HEK293 (cell line): ENCODE data around the gene FSTL4.
A peak's percentile ranks its signal among the peaks of the same experiment; 100 is the strongest.

Experiments
- CTCF ChIA-PET: fragments of 350-600 bp; formaldehyde crosslinking; extraction: SDS; loops from one replicate; lab custom pipeline; 2021; ENCODE audit warnings: antibody characterized with exemption; lab: Yijun Ruan, JAX
- POLR2A ChIA-PET: fragments of 300-600 bp; formaldehyde crosslinking; extraction: SDS; loops from one replicate; lab custom pipeline; 2020; ENCODE audit warnings: antibody characterized with exemption, inconsistent platforms; lab: Yijun Ruan, JAX
- H3K27ac ChIP-seq: fragments of 200-500 bp; sonication (Bioruptor generic); 2 replicates; pipeline ENCODE4 v1.5.1; 2014; ENCODE audit warnings: low read depth, low read length, control low read depth, inconsistent platforms; ENCODE audit errors: extremely low read depth
- H3K36me3 ChIP-seq, 2 experiments: fragments of 200-500 bp in 1 of 2; sonication (Bioruptor generic) in 1 of 2; 1 replicate in 1 of 2; 2 replicates in 1 of 2; pipeline ENCODE4 v1.5.1; 2014 to 2017; ENCODE audit warnings: inconsistent platforms in 2 of 2, low read length in 2 of 2; ENCODE audit not compliant: control insufficient read depth in 2 of 2, insufficient read depth in 1 of 2
- H3K4me1 ChIP-seq: fragments of 200-500 bp; sonication (Bioruptor generic); 2 replicates; pipeline ENCODE4 v1.5.1; 2014; ENCODE audit warnings: mild to moderate bottlenecking, low read length, inconsistent platforms; ENCODE audit not compliant: control insufficient read depth, insufficient read depth
- H3K4me3 ChIP-seq: 2 replicates; pipeline ENCODE4 v1.5.1; 2011; ENCODE audit warnings: low read depth, mild to moderate bottlenecking, control low read depth, low read length, moderate library complexity
- H3K9me3 ChIP-seq: fragments of 200-500 bp; sonication (Bioruptor generic); 2 replicates; pipeline ENCODE4 v1.5.1; 2014; ENCODE audit warnings: low read depth, low read length, inconsistent platforms; ENCODE audit not compliant: control insufficient read depth, insufficient read depth
- FEZF1 ChIP-seq: fragments of 450-650 bp; formaldehyde crosslinking; IDR thresholded peaks from 2 replicates; pipeline ENCODE4 v1.5.1; 2016; ENCODE audit warnings: missing biosample characterization, missing genetic modification characterization
- GLIS1 ChIP-seq: fragments of 450-650 bp; formaldehyde crosslinking; IDR thresholded peaks from 2 replicates; pipeline ENCODE4 v1.5.1; 2016; ENCODE audit warnings: missing biosample characterization, missing genetic modification characterization
- IKZF3 ChIP-seq: fragments of 450-650 bp; IDR thresholded peaks from 2 replicates; pipeline ENCODE4 v1.5.0; 2018; ENCODE audit warnings: missing biosample characterization, mild to moderate bottlenecking, missing genetic modification characterization, moderate library complexity
- KLF8 ChIP-seq: fragments of 450-650 bp; formaldehyde crosslinking; IDR thresholded peaks from 2 replicates; pipeline ENCODE4 v1.5.1; 2016; ENCODE audit warnings: missing biosample characterization, missing genetic modification characterization
- KLF9 ChIP-seq: fragments of 450-650 bp; formaldehyde crosslinking; IDR thresholded peaks from 2 replicates; pipeline ENCODE4 v1.5.1; 2016; ENCODE audit warnings: missing biosample characterization, missing genetic modification characterization, low read depth
- PRDM1 ChIP-seq: fragments of 450-650 bp; formaldehyde crosslinking; IDR thresholded peaks from 2 replicates; pipeline ENCODE4; 2016; ENCODE audit warnings: missing biosample characterization, missing genetic modification characterization
- ZBTB17 ChIP-seq: fragments of 450-650 bp; formaldehyde crosslinking; IDR thresholded peaks from 2 replicates; pipeline ENCODE4 v1.5.1; 2016; ENCODE audit warnings: missing biosample characterization, missing genetic modification characterization
- ZBTB20 ChIP-seq: fragments of 450-650 bp; formaldehyde crosslinking; IDR thresholded peaks from 2 replicates; pipeline ENCODE4 v1.5.1; 2016; ENCODE audit warnings: missing biosample characterization, missing genetic modification characterization
- ZNF133 ChIP-seq: fragments of 450-650 bp; formaldehyde crosslinking; IDR thresholded peaks from 2 replicates; pipeline ENCODE4 v1.5.1; 2016; ENCODE audit warnings: missing biosample characterization, missing genetic modification characterization
- ZNF37A ChIP-seq: fragments of 450-650 bp; IDR thresholded peaks from 2 replicates; pipeline ENCODE4 v1.5.1; 2018; ENCODE audit warnings: missing biosample characterization, missing genetic modification characterization
- ZNF423 ChIP-seq: fragments of 450-650 bp; formaldehyde crosslinking; IDR thresholded peaks from 2 replicates; pipeline ENCODE4 v1.5.1; 2016; ENCODE audit warnings: missing biosample characterization, missing genetic modification characterization
- ZNF433 ChIP-seq: fragments of 450-650 bp; formaldehyde crosslinking; IDR thresholded peaks from 2 replicates; pipeline ENCODE4 v1.5.1; 2016; ENCODE audit warnings: missing biosample characterization, missing genetic modification characterization, low read depth
- ZNF549 ChIP-seq: fragments of 450-650 bp; IDR thresholded peaks from 2 replicates; pipeline ENCODE4 v1.5.1; 2018; ENCODE audit warnings: missing biosample characterization, missing genetic modification characterization, mild to moderate bottlenecking, inconsistent platforms, moderate library complexity
- ZNF707 ChIP-seq: fragments of 450-650 bp; formaldehyde crosslinking; IDR thresholded peaks from 2 replicates; pipeline ENCODE4 v1.5.1; 2016; ENCODE audit warnings: missing biosample characterization, missing genetic modification characterization
- ZNF76 ChIP-seq: fragments of 450-650 bp; formaldehyde crosslinking; IDR thresholded peaks from 2 replicates; pipeline ENCODE4; 2016; ENCODE audit warnings: low read depth, missing biosample characterization, missing genetic modification characterization, borderline replicate concordance
- ZNF776 ChIP-seq: fragments of 450-650 bp; formaldehyde crosslinking; IDR thresholded peaks from 2 replicates; pipeline ENCODE4 v1.5.0; 2017; ENCODE audit warnings: missing biosample characterization, missing genetic modification characterization, borderline replicate concordance
- ZNF791 ChIP-seq: fragments of 450-650 bp; formaldehyde crosslinking; IDR thresholded peaks from 2 replicates; pipeline ENCODE4 v1.5.1; 2016; ENCODE audit warnings: missing biosample characterization, missing genetic modification characterization
- ZSCAN16 ChIP-seq: fragments of 450-650 bp; formaldehyde crosslinking; IDR thresholded peaks from 2 replicates; pipeline ENCODE4 v1.5.1; 2016; ENCODE audit warnings: missing biosample characterization, missing genetic modification characterization
- TF ChIP-seq, protein P1 (sequence below): fragments of 450-650 bp; formaldehyde crosslinking; IDR thresholded peaks from 2 replicates; pipeline ENCODE4 v1.5.1; 2016; ENCODE audit warnings: missing biosample characterization, missing genetic modification characterization
- TF ChIP-seq, protein P2 (sequence below): fragments of 450-650 bp; formaldehyde crosslinking; IDR thresholded peaks from 2 replicates; pipeline ENCODE4 v1.5.1; 2016; ENCODE audit warnings: missing biosample characterization, missing genetic modification characterization
- TF ChIP-seq, protein P3 (sequence below): fragments of 450-650 bp; formaldehyde crosslinking; conservative IDR thresholded peaks from 2 replicates; pipeline ENCODE4 v1.5.1; 2016; ENCODE audit warnings: low read depth, missing biosample characterization, missing genetic modification characterization

FSTL4 gene

GRCh38 chr5:133309984-133310621, 302.2 kb downstream of the FSTL4 start:
- TF ChIP-seq ZNF423 (tag by site-specific recombination) (no peak), KLF8 (no peak), ZSCAN16 (no peak), ZNF37A (tag by site-specific recombination) (no peak), PRDM1 (tag by site-specific recombination) (no peak), ZNF549 (tag by site-specific recombination) (no peak), ZBTB17 (tag by site-specific recombination) (no peak), ZNF791 (tag by site-specific recombination) (no peak), IKZF3 (tag by site-specific recombination) (no peak), ZNF776 (no peak)
- TF ChIP-seq, protein P1, sequence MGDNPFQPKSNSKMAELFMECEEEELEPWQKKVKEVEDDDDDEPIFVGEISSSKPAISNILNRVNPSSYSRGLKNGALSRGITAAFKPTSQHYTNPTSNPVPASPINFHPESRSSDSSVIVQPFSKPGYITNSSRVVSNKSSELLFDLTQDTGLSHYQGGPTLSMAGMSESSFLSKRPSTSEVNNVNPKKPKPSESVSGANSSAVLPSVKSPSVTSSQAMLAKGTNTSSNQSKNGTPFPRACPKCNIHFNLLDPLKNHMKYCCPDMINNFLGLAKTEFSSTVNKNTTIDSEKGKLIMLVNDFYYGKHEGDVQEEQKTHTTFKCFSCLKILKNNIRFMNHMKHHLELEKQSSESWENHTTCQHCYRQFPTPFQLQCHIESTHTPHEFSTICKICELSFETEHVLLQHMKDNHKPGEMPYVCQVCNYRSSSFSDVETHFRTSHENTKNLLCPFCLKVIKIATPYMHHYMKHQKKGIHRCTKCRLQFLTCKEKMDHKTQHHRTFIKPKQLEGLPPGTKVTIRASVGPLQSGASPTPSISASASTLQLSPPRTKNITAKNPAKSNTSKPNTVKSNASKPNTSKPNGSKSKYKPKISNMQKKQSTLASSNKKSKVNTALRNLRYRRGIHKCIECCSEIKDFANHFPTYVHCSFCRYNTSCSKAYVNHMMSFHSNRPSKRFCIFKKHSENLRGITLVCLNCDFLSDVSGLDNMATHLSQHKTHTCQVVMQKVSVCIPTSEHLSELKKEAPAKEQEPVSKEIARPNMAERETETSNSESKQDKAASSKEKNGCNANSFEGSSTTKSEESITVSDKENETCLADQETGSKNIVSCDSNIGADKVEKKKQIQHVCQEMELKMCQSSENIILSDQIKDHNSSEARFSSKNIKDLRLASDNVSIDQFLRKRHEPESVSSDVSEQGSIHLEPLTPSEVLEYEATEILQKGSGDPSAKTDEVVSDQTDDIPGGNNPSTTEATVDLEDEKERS (tag by site-specific recombination), result no peak
- TF ChIP-seq, protein P2, sequence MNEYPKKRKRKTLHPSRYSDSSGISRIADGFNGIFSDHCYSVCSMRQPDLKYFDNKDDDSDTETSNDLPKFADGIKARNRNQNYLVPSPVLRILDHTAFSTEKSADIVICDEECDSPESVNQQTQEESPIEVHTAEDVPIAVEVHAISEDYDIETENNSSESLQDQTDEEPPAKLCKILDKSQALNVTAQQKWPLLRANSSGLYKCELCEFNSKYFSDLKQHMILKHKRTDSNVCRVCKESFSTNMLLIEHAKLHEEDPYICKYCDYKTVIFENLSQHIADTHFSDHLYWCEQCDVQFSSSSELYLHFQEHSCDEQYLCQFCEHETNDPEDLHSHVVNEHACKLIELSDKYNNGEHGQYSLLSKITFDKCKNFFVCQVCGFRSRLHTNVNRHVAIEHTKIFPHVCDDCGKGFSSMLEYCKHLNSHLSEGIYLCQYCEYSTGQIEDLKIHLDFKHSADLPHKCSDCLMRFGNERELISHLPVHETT (tag by site-specific recombination), result no peak
- Histone ChIP-seq H3K9me3 (no peaks in the 10 kb centered on the region), H3K27ac (no peak overlapping the region), H3K4me3 (no peak overlapping the region), H3K4me1 (no peaks in the 10 kb centered on the region), H3K36me3 (no peaks in the 10 kb centered on the region)
- POLR2A ChIA-PET, result no interaction called here
- CTCF ChIA-PET, result interaction anchor here (1.4 kb wide), 1 partner anchor 10 kb away, joined by 11 read pairs; no protein-coding TSS in a partner anchor

- no peaks in the 10 kb centered on the region for H3K4me1 ChIP-seq
- TF ChIP-seq PRDM1 (tag by site-specific recombination) (no peak), ZNF76 (no peak), ZSCAN16 (no peak), ZBTB20 (tag by site-specific recombination) (no peak), ZNF707 (tag by site-specific recombination) (no peak), GLIS1 (no peak), FEZF1 (tag by site-specific recombination) (no peak), ZNF133 (tag by site-specific recombination) (no peak), ZNF433 (no peak)
- no peaks in the 10 kb centered on the region for H3K9me3 ChIP-seq
- ChIA-PET POLR2A (no interaction called here), CTCF (interaction anchor here (0.6 to 1.4 kb wide), 2 partner anchors 10 to 234 kb away, joined by 3 to 11 read pairs; no protein-coding TSS in a partner anchor)
- no peaks in the 10 kb centered on the region for H3K36me3 ChIP-seq
- H3K4me3 ChIP-seq, result no peak overlapping the region
- H3K27ac ChIP-seq, result no peak overlapping the region
These were observed 303.1 kb downstream of the FSTL4 start for GRCh38 chr5:133309166-133309795.

- no peaks in the 10 kb centered on the region for H3K9me3 ChIP-seq
- H3K4me1 ChIP-seq, result no peaks in the 10 kb centered on the region
- H3K4me3 ChIP-seq, result no peak overlapping the region
- H3K27ac ChIP-seq, result no peak overlapping the region
- no peaks in the 10 kb centered on the region for H3K36me3 ChIP-seq
- ChIA-PET POLR2A (no interaction called here), CTCF (no interaction called here)
- TF ChIP-seq, protein P2 (tag by site-specific recombination), result no peak
- no peak for TF ChIP-seq ZSCAN16
- TF ChIP-seq, protein P3, sequence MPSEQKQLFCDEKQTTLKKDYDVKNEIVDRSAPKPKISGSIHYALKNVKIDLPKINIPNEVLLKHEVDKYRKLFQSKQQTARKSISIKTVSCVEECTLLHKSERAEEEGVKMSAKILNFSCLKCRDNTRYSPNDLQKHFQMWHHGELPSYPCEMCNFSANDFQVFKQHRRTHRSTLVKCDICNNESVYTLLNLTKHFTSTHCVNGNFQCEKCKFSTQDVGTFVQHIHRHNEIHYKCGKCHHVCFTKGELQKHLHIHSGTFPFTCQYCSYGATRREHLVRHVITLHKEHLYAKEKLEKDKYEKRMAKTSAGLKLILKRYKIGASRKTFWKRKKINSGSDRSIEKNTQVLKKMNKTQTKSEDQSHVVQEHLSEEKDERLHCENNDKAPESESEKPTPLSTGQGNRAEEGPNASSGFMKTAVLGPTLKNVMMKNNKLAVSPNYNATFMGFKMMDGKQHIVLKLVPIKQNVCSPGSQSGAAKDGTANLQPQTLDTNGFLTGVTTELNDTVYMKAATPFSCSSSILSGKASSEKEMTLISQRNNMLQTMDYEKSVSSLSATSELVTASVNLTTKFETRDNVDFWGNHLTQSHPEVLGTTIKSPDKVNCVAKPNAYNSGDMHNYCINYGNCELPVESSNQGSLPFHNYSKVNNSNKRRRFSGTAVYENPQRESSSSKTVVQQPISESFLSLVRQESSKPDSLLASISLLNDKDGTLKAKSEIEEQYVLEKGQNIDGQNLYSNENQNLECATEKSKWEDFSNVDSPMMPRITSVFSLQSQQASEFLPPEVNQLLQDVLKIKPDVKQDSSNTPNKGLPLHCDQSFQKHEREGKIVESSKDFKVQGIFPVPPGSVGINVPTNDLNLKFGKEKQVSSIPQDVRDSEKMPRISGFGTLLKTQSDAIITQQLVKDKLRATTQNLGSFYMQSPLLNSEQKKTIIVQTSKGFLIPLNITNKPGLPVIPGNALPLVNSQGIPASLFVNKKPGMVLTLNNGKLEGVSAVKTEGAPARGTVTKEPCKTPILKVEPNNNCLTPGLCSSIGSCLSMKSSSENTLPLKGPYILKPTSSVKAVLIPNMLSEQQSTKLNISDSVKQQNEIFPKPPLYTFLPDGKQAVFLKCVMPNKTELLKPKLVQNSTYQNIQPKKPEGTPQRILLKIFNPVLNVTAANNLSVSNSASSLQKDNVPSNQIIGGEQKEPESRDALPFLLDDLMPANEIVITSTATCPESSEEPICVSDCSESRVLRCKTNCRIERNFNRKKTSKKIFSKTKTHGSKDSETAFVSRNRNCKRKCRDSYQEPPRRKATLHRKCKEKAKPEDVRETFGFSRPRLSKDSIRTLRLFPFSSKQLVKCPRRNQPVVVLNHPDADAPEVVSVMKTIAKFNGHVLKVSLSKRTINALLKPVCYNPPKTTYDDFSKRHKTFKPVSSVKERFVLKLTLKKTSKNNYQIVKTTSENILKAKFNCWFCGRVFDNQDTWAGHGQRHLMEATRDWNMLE (tag by site-specific recombination), result no peak
- 0 out of 2 replicates have a peak, but pooled peaks have one; percentile 26 for TF ChIP-seq KLF9
These were observed 305.1 kb downstream of the FSTL4 start for GRCh38 chr5:133307275-133307674.
